Measurements from ENCODE around the gene PARS2. TPM values are rescaled to one million over a fixed set of nuclear protein-coding genes. Genes with fewer than 3 reads are reported as not detected.

PARS2 gene
- total RNA-seq, 2 donors from 2014 or later, result 12.0 to 12.2 TPM

DNA sequence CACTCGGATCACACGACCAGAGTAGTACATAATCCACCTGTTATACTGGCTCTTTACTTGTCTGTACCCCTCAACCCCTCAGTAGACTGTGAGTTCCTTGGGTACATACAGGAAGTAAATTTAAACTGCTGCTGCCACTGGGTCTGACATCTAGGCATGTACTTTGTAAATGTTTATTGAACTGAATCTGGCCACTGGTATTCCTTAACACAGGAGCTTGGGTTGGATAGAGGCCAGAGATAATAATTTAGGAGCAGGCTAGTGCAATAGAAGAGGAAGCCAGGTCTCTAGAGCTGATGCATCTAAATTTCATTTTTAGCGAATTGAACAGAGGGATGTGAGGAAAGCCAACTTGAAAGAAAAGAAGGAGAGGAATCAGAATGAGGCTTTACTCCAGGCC lies 36.3 kb downstream of the PARS2 start:
- no peak overlapping the region for H3K4me3 ChIP-seq
- no peaks in the 10 kb centered on the region for H3K27me3 ChIP-seq (replicated peaks; ENCODE audit: insufficient read depth)
- 60% methylated on average over 3 of the region's 3 CpGs for WGBS
- no peaks in the 10 kb centered on the region for H3K4me1 ChIP-seq (replicated peaks)
- intact Hi-C loops (cut with DNase I), result no loop called here
- no peaks in the 10 kb centered on the region for H3K9me3 ChIP-seq
- DNase-seq (ENCODE audit: low spot score), result no peak
- H3K27ac ChIP-seq, result no peak overlapping the region
- H3K36me3 ChIP-seq, result peaks cover 0 to 3% of the 10 kb centered on the region in 2 donors
- TF ChIP-seq, protein P1, sequence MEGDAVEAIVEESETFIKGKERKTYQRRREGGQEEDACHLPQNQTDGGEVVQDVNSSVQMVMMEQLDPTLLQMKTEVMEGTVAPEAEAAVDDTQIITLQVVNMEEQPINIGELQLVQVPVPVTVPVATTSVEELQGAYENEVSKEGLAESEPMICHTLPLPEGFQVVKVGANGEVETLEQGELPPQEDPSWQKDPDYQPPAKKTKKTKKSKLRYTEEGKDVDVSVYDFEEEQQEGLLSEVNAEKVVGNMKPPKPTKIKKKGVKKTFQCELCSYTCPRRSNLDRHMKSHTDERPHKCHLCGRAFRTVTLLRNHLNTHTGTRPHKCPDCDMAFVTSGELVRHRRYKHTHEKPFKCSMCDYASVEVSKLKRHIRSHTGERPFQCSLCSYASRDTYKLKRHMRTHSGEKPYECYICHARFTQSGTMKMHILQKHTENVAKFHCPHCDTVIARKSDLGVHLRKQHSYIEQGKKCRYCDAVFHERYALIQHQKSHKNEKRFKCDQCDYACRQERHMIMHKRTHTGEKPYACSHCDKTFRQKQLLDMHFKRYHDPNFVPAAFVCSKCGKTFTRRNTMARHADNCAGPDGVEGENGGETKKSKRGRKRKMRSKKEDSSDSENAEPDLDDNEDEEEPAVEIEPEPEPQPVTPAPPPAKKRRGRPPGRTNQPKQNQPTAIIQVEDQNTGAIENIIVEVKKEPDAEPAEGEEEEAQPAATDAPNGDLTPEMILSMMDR (IDR thresholded peaks at IDR 0.05), result no peak
- TF ChIP-seq POLR2AphosphoS5 (IDR thresholded peaks at IDR 0.05) (peak; percentile 19), POLR2A (IDR thresholded peaks at IDR 0.05) (no peak)

DNA sequence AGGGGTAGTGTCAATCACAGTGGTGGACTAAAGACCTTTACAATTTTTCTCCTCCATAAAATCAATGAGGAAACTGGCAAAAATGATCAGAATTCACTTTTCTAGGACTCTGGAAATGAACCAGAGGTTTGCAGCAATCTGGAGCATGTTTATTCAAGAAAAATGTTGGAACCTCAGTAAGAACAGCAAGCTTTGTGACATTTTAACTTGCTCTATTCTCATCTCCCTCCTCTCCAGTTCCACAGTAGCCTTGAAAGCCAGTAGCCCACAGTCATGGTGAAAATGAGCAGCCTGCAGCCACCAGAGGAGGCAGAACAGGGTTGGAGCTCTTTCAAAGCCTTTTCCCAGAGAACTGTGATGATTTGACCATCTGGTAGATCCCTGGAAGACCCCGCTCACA lies 39.6 kb downstream of the PARS2 start:
- H3K36me3 ChIP-seq, result peaks cover 0 to 3% of the 10 kb centered on the region in 2 donors
- 95% methylated on average over 1 of the region's 1 CpG for WGBS
- intact Hi-C loops (cut with DNase I), result no loop called here
- H3K27me3 ChIP-seq (replicated peaks; ENCODE audit: insufficient read depth), result no peaks in the 10 kb centered on the region
- no peak for DNase-seq (ENCODE audit: low spot score)
- no peaks in the 10 kb centered on the region for H3K9me3 ChIP-seq
- H3K4me3 ChIP-seq, result no peak overlapping the region
- no peaks in the 10 kb centered on the region for H3K4me1 ChIP-seq (replicated peaks)
- TF ChIP-seq POLR2A (IDR thresholded peaks at IDR 0.05), result no peak
- TF ChIP-seq, protein P1 (IDR thresholded peaks at IDR 0.05), result no peak
- no peak for TF ChIP-seq POLR2AphosphoS5 (IDR thresholded peaks at IDR 0.05)
- no peak overlapping the region for H3K27ac ChIP-seq

DNA sequence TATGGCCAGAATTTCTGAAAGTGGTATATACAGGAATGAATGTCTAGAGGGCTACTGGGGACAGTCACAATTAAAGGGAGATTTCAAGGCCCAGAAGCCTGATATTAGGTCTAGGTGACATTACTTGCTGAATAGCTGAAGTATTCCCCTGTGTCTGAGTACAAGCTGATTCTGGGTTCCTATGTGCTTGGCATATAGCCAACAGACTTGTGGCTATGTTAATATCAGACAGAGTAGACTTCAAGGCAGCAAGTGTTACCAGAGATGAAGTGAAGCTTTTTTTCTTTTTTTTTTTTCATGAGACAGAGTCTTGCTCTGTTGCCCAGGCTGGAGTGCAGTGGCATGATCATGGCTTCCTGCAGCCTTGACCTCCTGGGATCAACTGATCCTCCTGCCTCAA lies 40.3 kb downstream of the PARS2 start:
- no peaks in the 10 kb centered on the region for H3K27me3 ChIP-seq (replicated peaks; ENCODE audit: insufficient read depth)
- H3K36me3 ChIP-seq, result peaks cover 0 to 3% of the 10 kb centered on the region in 2 donors
- TF ChIP-seq POLR2AphosphoS5 (IDR thresholded peaks at IDR 0.05) (no peak), POLR2A (IDR thresholded peaks at IDR 0.05) (no peak)
- TF ChIP-seq, protein P1 (IDR thresholded peaks at IDR 0.05), result no peak
- DNase-seq (ENCODE audit: low spot score), result no peak
- intact Hi-C loops (cut with DNase I), result no loop called here
- no peak overlapping the region for H3K27ac ChIP-seq
- no peaks in the 10 kb centered on the region for H3K4me1 ChIP-seq (replicated peaks)
- no peaks in the 10 kb centered on the region for H3K9me3 ChIP-seq
- H3K4me3 ChIP-seq, result no peak overlapping the region

DNA sequence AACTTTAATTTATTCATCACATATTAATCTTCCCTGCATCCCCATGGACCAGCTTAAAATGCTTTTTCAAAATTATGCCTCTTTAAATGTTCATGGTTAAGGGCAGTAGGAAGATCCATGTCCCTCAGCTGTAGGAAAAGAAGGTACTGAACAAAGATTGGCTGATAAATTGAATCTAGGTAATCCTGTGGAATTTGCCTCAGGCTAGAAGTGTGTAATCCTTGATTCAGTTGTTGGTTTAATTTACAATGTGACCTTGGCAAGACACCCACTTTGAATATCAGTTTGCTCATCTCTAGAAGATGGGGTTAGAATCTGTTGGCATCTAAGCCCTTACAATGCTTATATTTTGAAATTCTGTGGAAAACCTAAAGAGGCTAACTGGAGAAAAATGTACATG lies 42.6 kb downstream of the PARS2 start:
- Histone ChIP-seq H3K27me3 (replicated peaks; ENCODE audit: insufficient read depth) (no peaks in the 10 kb centered on the region), H3K4me3 (no peak overlapping the region), H3K27ac (no peak overlapping the region), H3K36me3 (peaks cover 0 to 3% of the 10 kb centered on the region in 2 donors), H3K4me1 (replicated peaks) (no peaks in the 10 kb centered on the region), H3K9me3 (no peaks in the 10 kb centered on the region)
- TF ChIP-seq POLR2AphosphoS5 (IDR thresholded peaks at IDR 0.05) (no peak), POLR2A (IDR thresholded peaks at IDR 0.05) (no peak)
- TF ChIP-seq, protein P1 (IDR thresholded peaks at IDR 0.05), result no peak
- intact Hi-C loops (cut with DNase I), result no loop called here
- no peak for DNase-seq (ENCODE audit: low spot score)

DNA sequence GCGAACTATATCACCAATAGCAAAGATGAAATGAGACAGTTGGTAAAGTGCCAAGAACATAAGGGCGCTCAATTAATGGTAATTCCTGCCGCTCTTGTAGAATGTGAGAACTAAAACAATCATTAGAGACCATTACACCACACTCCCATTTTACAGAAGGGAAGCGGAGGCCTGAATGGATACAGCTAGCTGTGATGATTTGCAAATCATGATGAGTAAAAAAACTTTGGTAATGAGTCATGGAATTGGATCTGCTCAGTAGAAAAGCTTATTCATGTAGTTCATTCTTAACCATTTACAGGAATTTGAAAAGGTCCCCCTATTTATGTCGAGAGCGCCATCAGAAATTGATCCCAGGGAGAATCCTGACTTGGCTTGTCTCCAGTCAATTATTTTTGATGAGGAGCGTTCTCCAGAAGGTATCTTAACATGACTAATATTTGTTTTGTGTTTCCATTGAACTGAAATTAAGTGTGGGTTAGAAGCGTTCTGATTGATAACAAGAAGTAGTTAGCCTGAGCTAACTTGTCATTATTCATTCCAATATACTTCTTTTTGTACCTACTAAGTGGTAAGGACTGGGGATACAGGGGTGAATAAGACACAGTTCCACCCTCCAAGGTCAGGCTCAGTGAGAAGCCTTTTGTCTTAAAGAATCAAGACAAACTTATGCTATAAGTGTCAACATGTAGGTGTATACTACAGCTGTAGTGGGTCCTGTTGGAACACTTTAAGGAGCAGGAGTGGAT lies 47.9 kb downstream of the PARS2 start:
- intact Hi-C loops (cut with DNase I), result loop anchor here (10.0 kb wide), 1 partner anchor 172 kb away; the partner anchor contains the start of gene ACOT11
- Histone ChIP-seq H3K9me3 (no peaks in the 10 kb centered on the region), H3K4me3 (peak overlapping the region; percentile 70 to 80), H3K36me3 (no peaks in the 10 kb centered on the region), H3K27me3 (replicated peaks; ENCODE audit: insufficient read depth) (no peaks in the 10 kb centered on the region), H3K4me1 (replicated peaks) (no peaks in the 10 kb centered on the region), H3K27ac (peak overlapping the region in 1 of 2 donors; percentile 74)
- no peak for DNase-seq (ENCODE audit: low spot score)
- TF ChIP-seq, protein P1 (IDR thresholded peaks at IDR 0.05), result no peak
- TF ChIP-seq POLR2AphosphoS5 (IDR thresholded peaks at IDR 0.05), result no peak
- no peak for TF ChIP-seq POLR2A (IDR thresholded peaks at IDR 0.05)
- 36% methylated on average over 8 of the region's 8 CpGs for WGBS

Data from prostate gland (tissue), 2 donors.